ENCODE results near the gene MYO9B. TPM values are rescaled to one million over a fixed set of nuclear protein-coding genes. Genes with fewer than 3 reads are reported as not detected.
A peak's percentile ranks its signal among the peaks of the same experiment; 100 is the strongest.

Gene MYO9B
- polyA plus RNA-seq, 1 donor (not counting 4 experiments of a cell fraction or from before 2014, with no cell fraction given) = 14.3 TPM

DNA sequence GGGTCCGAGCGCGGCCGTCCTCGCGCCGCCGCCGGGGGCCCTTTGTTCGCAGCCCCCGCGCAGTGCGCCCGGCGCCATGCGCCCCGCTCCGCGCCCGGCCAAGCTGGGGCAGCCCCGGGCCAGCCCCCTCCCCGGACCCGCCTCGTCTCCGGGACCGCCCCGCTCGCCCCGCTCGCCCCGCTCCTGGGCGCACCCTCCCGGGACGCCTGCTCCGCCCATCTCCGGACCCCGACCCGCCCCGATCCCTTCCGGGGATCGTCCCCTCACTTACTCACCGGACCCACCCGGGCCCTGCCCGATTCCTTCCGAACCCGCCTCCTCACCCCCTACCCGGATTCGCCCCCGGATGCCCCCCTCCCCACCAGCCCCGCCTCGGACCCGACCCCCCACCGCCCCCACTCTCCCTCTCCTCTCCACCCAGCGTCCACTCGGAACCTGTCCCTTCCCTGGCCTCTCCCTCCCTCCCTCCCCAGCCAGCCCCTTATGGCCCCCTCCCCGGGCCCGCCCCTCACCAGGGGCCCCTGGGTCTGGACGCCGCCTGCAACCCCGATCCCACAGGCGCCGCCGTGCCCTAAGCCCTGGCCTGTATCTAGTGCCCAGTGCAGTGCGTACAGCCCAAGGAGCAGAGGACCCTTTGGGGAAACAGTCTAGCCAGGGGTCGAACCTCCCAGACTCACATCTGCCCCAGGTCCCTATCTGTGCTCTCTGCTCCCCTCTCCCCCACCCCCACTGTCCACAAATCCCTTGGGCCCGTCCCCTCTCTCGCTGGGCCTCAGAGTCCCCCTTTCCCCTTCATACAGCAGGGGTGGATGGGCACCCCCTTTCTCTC is 48.7 kb upstream of the MYO9B start, which contains the start of gene CPAMD8:
TSS of gene CPAMD8 (minus strand) at position 105 of the 829 bp plus-strand sequence. CDS start 168 bp downstream, outside the sequence.
- no peak for DNase-seq (ENCODE audit: low read depth, low spot score)
- no peak within 1 kb of the TSS for H3K4me3 ChIP-seq (ENCODE audit: control insufficient read depth in 2 of 3, extremely low read depth in 1 of 3, insufficient read depth in 2 of 3, low read depth in 1 of 3, low read length in 3 of 3)
- no peak within 1 kb of the TSS for H3K9ac ChIP-seq (ENCODE audit: control insufficient read depth, extremely low read depth, insufficient read depth, low read length)
- H2AFZ ChIP-seq (ENCODE audit: control insufficient read depth, low read length) = no peak within 1 kb of the TSS
- peak within 1 kb of the TSS; percentile 22 for H3K4me2 ChIP-seq (ENCODE audit: control insufficient read depth, extremely low read depth, insufficient read depth, low read depth, low read length)
- H3K36me3 ChIP-seq (ENCODE audit: control insufficient read depth in 2 of 2, extremely low read depth in 1 of 2, insufficient read depth in 2 of 2, low read length in 2 of 2) = no peaks in the 10 kb centered on the region
- peaks cover 30% of the 10 kb centered on the region for H3K27me3 ChIP-seq (ENCODE audit: control insufficient read depth, extremely low read depth, insufficient read depth, low read length)
- no peak for TF ChIP-seq EZH2 (IDR thresholded peaks at IDR 0.05; ENCODE audit: low read length)
- TF ChIP-seq, protein P1, sequence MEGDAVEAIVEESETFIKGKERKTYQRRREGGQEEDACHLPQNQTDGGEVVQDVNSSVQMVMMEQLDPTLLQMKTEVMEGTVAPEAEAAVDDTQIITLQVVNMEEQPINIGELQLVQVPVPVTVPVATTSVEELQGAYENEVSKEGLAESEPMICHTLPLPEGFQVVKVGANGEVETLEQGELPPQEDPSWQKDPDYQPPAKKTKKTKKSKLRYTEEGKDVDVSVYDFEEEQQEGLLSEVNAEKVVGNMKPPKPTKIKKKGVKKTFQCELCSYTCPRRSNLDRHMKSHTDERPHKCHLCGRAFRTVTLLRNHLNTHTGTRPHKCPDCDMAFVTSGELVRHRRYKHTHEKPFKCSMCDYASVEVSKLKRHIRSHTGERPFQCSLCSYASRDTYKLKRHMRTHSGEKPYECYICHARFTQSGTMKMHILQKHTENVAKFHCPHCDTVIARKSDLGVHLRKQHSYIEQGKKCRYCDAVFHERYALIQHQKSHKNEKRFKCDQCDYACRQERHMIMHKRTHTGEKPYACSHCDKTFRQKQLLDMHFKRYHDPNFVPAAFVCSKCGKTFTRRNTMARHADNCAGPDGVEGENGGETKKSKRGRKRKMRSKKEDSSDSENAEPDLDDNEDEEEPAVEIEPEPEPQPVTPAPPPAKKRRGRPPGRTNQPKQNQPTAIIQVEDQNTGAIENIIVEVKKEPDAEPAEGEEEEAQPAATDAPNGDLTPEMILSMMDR (optimal IDR thresholded peaks at IDR 0.05 in 1 of 3, IDR thresholded peaks at IDR 0.05 in 1 of 3, conservative IDR thresholded peaks at IDR 0.05 in 1 of 3; ENCODE audit: extremely low read depth in 1 of 3, insufficient read depth in 2 of 3, low read length in 3 of 3) = no peak
- FAIRE-seq = no peak
- H3K9me3 ChIP-seq (ENCODE audit: control insufficient read depth, low read depth, low read length) = no peaks in the 10 kb centered on the region
- dilution Hi-C loops (cut with MboI; ENCODE audit: extremely low pct_ligation_motif_present, low sequenced_read_pairs) = no loop called here
- no peaks in the 10 kb centered on the region for H3K9me1 ChIP-seq (ENCODE audit: control insufficient read depth, extremely low read depth, insufficient read depth, low read length)
- H3K27ac ChIP-seq (ENCODE audit: control insufficient read depth, insufficient read depth, low read length) = no peak within 1 kb of the TSS
- peaks cover 2% of the 10 kb centered on the region for H3K4me1 ChIP-seq (ENCODE audit: control insufficient read depth, extremely low read depth, insufficient read depth, low read length)
- no peaks in the 10 kb centered on the region for H3K79me2 ChIP-seq (ENCODE audit: control insufficient read depth, insufficient read depth, low read length)
- H4K20me1 ChIP-seq (ENCODE audit: control insufficient read depth, extremely low read depth, insufficient read depth, low read length) = no peaks in the 10 kb centered on the region

DNA sequence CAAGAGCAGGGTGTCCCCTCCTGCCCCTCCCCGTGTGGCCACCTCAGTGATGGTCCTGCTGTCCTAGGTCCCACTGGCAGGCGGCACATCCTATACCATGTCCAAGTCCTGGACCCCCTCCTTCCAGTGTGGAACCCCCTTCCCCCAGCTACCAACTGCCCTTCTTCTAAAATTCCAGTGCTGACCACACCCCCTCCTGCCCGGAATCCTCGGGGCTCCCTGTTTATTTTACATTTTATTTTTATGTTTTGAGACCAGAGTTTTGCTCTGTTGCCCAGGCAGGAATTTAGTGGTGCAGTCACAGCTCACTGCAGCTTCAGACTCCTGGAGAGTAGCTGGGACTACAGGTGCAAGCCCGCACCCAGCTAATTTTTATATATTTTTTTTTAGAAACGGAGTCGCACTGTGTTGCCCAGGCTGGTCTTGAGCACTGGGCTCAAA is 48.0 kb upstream of the MYO9B start:
- TF ChIP-seq, protein P1 (optimal IDR thresholded peaks at IDR 0.05 in 1 of 3, IDR thresholded peaks at IDR 0.05 in 1 of 3, conservative IDR thresholded peaks at IDR 0.05 in 1 of 3; ENCODE audit: extremely low read depth in 1 of 3, insufficient read depth in 2 of 3, low read length in 3 of 3) = no peak
- TF ChIP-seq EZH2 (IDR thresholded peaks at IDR 0.05; ENCODE audit: low read length) = peak; percentile 60
- Histone ChIP-seq H3K27ac (ENCODE audit: control insufficient read depth, insufficient read depth, low read length) (no peak overlapping the region), H2AFZ (ENCODE audit: control insufficient read depth, low read length) (no peak overlapping the region), H3K4me2 (ENCODE audit: control insufficient read depth, extremely low read depth, insufficient read depth, low read depth, low read length) (no peak overlapping the region), H3K9me3 (ENCODE audit: control insufficient read depth, low read depth, low read length) (no peaks in the 10 kb centered on the region), H3K36me3 (ENCODE audit: control insufficient read depth in 2 of 2, extremely low read depth in 1 of 2, insufficient read depth in 2 of 2, low read length in 2 of 2) (no peaks in the 10 kb centered on the region), H3K4me1 (ENCODE audit: control insufficient read depth, extremely low read depth, insufficient read depth, low read length) (no peaks in the 10 kb centered on the region), H3K9ac (ENCODE audit: control insufficient read depth, extremely low read depth, insufficient read depth, low read length) (no peak overlapping the region), H3K79me2 (ENCODE audit: control insufficient read depth, insufficient read depth, low read length) (no peaks in the 10 kb centered on the region), H3K27me3 (ENCODE audit: control insufficient read depth, extremely low read depth, insufficient read depth, low read length) (peaks cover 30% of the 10 kb centered on the region), H3K4me3 (ENCODE audit: control insufficient read depth in 2 of 3, extremely low read depth in 1 of 3, insufficient read depth in 2 of 3, low read depth in 1 of 3, low read length in 3 of 3) (no peak overlapping the region), H3K9me1 (ENCODE audit: control insufficient read depth, extremely low read depth, insufficient read depth, low read length) (no peaks in the 10 kb centered on the region), H4K20me1 (ENCODE audit: control insufficient read depth, extremely low read depth, insufficient read depth, low read length) (no peaks in the 10 kb centered on the region)
- FAIRE-seq = no peak
- dilution Hi-C loops (cut with MboI; ENCODE audit: extremely low pct_ligation_motif_present, low sequenced_read_pairs) = no loop called here
- no peak for DNase-seq (ENCODE audit: low read depth, low spot score)
